ENCODE results near the gene FUBP3.

- TF ChIP-seq CTCF (IDR thresholded peaks at IDR 0.05): no peak
- no peak for TF ChIP-seq POLR2AphosphoS5 (IDR thresholded peaks at IDR 0.05)
- TF ChIP-seq EP300 (IDR thresholded peaks at IDR 0.05): no peak
- no peak for TF ChIP-seq POLR2A (IDR thresholded peaks at IDR 0.05)
Observed at GRCh38 chr9:130549093-130549735, 30.2 kb upstream of the FUBP3 start.

All from gastroesophageal sphincter (tissue), 3 donors.